Thoracic aorta (tissue), 2 donors: Measurements from ENCODE around the gene ALG9. TPM values are rescaled to one million over a fixed set of nuclear protein-coding genes. Genes with fewer than 3 reads are reported as not detected.

Source experiments
- ATAC-seq: fragments of 150-250 bp; one replicate; pipeline ENCODE4 v1.8.0; 2017; ENCODE audit warnings: low read depth; ENCODE audit not compliant: insufficient number of reproducible peaks, low FRiP score
- DNase-seq: peaks from one replicate; pipeline ENCODE4 v3.0.0-alpha.2; 2020; ENCODE audit warnings: low spot score
- H3K27ac ChIP-seq, 2 donors: fragments of 200-600 bp; sonication (generic); 1 replicate in 1 of 2; 2 replicates in 1 of 2; pipeline ENCODE4 v1.5.1; 2016; ENCODE audit warnings: mild to moderate bottlenecking in 2 of 2, moderate library complexity in 2 of 2
- H3K27me3 ChIP-seq: fragments of 200-600 bp; sonication (generic); replicated peaks from 2 replicates; pipeline ENCODE4 v1.6.0; 2016; ENCODE audit warnings: mild to moderate bottlenecking; ENCODE audit not compliant: insufficient read depth
- H3K36me3 ChIP-seq: fragments of 200-600 bp; sonication (generic); one replicate; pipeline ENCODE4 v1.5.1; 2016
- H3K4me1 ChIP-seq, 2 donors: fragments of 200-600 bp; sonication (generic); 1 replicate in 1 of 2; 2 replicates in 1 of 2; pipeline versions ENCODE4 v1.5.1 to v1.6.0; 2016; ENCODE audit warnings: low read depth in 2 of 2, mild to moderate bottlenecking in 1 of 2; ENCODE audit not compliant: control insufficient read depth in 1 of 2
- H3K4me3 ChIP-seq: fragments of 200-600 bp; sonication (generic); 2 replicates; pipeline ENCODE4 v1.5.1; 2016; ENCODE audit warnings: mild to moderate bottlenecking
- H3K9me3 ChIP-seq: fragments of 200-600 bp; sonication (generic); 2 replicates; pipeline ENCODE4 v1.5.1; 2016
- CTCF ChIP-seq: fragments of 200-600 bp; sonication (generic); IDR thresholded peaks from one replicate; pipeline ENCODE4 v1.5.1; 2019; ENCODE audit warnings: antibody characterized with exemption
- total RNA-seq, 2 donors: library from RNA; depleted of rRNA; stranded (reverse); fragments of >200 nt; gene quantifications; one replicate each; pipeline versions ENCODE4 v1.1.0 to v1.2.3, GENCODE V29; 2016

ALG9 gene
- total RNA-seq, 2 donors from 2014 or later = 21.2 to 33.4 TPM

GRCh38 chr11:111782109-111782741 lies 89.2 kb downstream of the ALG9 start:
- DNase-seq (no peak), ATAC-seq (no peak)
- Histone ChIP-seq H3K4me1 (no peaks in the 10 kb centered on the region), H3K27ac (no peak overlapping the region), H3K4me3 (no peak overlapping the region), H3K27me3 (no peaks in the 10 kb centered on the region), H3K9me3 (no peaks in the 10 kb centered on the region), H3K36me3 (peaks cover 15% of the 10 kb centered on the region)
- TF ChIP-seq CTCF = no peak

GRCh38 chr11:111779118-111779517 lies 92.3 kb downstream of the ALG9 start:
- Histone ChIP-seq H3K27me3 (no peaks in the 10 kb centered on the region), H3K9me3 (no peaks in the 10 kb centered on the region), H3K36me3 (no peaks in the 10 kb centered on the region), H3K27ac (no peak overlapping the region), H3K4me3 (no peak overlapping the region), H3K4me1 (peaks cover 3 to 8% of the 10 kb centered on the region in 2 donors)
- no peak for DNase-seq
- ATAC-seq = no peak
- TF ChIP-seq CTCF = no peak

GRCh38 chr11:111778047-111778558 lies 93.3 kb downstream of the ALG9 start:
- no peaks in the 10 kb centered on the region for H3K36me3 ChIP-seq
- no peak for DNase-seq
- no peaks in the 10 kb centered on the region for H3K27me3 ChIP-seq
- no peak overlapping the region for H3K27ac ChIP-seq
- H3K4me1 ChIP-seq = peaks cover 3 to 8% of the 10 kb centered on the region in 2 donors
- TF ChIP-seq CTCF = no peak
- no peak overlapping the region for H3K4me3 ChIP-seq
- ATAC-seq = no peak
- H3K9me3 ChIP-seq = no peaks in the 10 kb centered on the region

- TF ChIP-seq CTCF = peak; percentile 74
- no peak overlapping the region for H3K4me3 ChIP-seq
- H3K9me3 ChIP-seq = no peaks in the 10 kb centered on the region
- peaks cover 3 to 8% of the 10 kb centered on the region in 2 donors for H3K4me1 ChIP-seq
- DNase-seq (no peak), ATAC-seq (peak; percentile 31)
- H3K27ac ChIP-seq = no peak overlapping the region
- no peaks in the 10 kb centered on the region for H3K27me3 ChIP-seq
- H3K36me3 ChIP-seq = no peaks in the 10 kb centered on the region
Measured at GRCh38 chr11:111777094-111778046, 94.0 kb downstream of the ALG9 start.
